OCI-LY3 (cell line): ENCODE measurements around the gene INSIG1.

Experiments
- CTCF ChIP-seq: fragments of 200-600, 300-600 bp; sonication (generic); IDR thresholded peaks from 2 replicates; pipeline ENCODE4 v1.5.1; 2014; ENCODE audit warnings: antibody characterized with exemption, low read length, low read depth
- EZH2phosphoT487 ChIP-seq: fragments of 200-600 bp; shearing (Covaris generic); IDR thresholded peaks from 2 replicates; pipeline ENCODE4 v1.6.1; 2018; ENCODE audit warnings: antibody characterized with exemption, mixed run types, low read depth

GRCh38 chr7:155282671-155283070, 15.0 kb upstream of the INSIG1 start:
- TF ChIP-seq CTCF (no peak), EZH2phosphoT487 (no peak)
